HL-60/S4 treated with retinoic acid at 250 ng/mL for 4 days and 3 days (cell line): Measurements from ENCODE around the gene ZFPM1.

Source experiments
- in situ Hi-C: fragments of 300-500 bp; cut with MboI; formaldehyde crosslinking; loops from 2 replicates; pipeline ENCODE4 v1.7.0; 2022; ENCODE audit warnings: low sequenced_read_pairs

The ZFPM1 gene

GRCh38 chr16:88556294-88556988 lies 103.4 kb downstream of the ZFPM1 start:
- in situ Hi-C loops, result no loop called here

GRCh38 chr16:88558457-88559442 lies 105.7 kb downstream of the ZFPM1 start:
- in situ Hi-C loops, result no loop called here

- in situ Hi-C loops, result no loop called here
These were observed 107.8 kb downstream of the ZFPM1 start for GRCh38 chr16:88560714-88561484.

GRCh38 chr16:88561485-88562359 lies 108.6 kb downstream of the ZFPM1 start:
- in situ Hi-C loops, result no loop called here

GRCh38 chr16:88566158-88566557 lies 113.1 kb downstream of the ZFPM1 start:
- in situ Hi-C loops, result no loop called here

GRCh38 chr16:88568710-88569613 lies 115.9 kb downstream of the ZFPM1 start:
- in situ Hi-C loops, result no loop called here

GRCh38 chr16:88569614-88569984 lies 116.5 kb downstream of the ZFPM1 start:
- in situ Hi-C loops, result no loop called here

GRCh38 chr16:88569985-88570690 lies 117.1 kb downstream of the ZFPM1 start, which contains the start of gene ZC3H18:
Gene ZC3H18 (plus strand): TSS chr16:88570403. CDS start chr16:88577124, 6,721 bp downstream.
- in situ Hi-C loops, result no loop called here

GRCh38 chr16:88570691-88571092 lies 117.6 kb downstream of the ZFPM1 start:
- in situ Hi-C loops, result no loop called here

GRCh38 chr16:88575251-88575650 lies 122.2 kb downstream of the ZFPM1 start:
- in situ Hi-C loops, result no loop called here

- in situ Hi-C loops, result no loop called here
These were observed 123.2 kb downstream of the ZFPM1 start for GRCh38 chr16:88576307-88576706.

GRCh38 chr16:88577166-88577565 lies 124.1 kb downstream of the ZFPM1 start:
- in situ Hi-C loops, result no loop called here

- in situ Hi-C loops, result no loop called here
These were observed 125.6 kb downstream of the ZFPM1 start for GRCh38 chr16:88578446-88579313.

- in situ Hi-C loops, result no loop called here
These were observed 127.3 kb downstream of the ZFPM1 start for GRCh38 chr16:88580371-88580770.

- in situ Hi-C loops, result no loop called here
These were observed 128.0 kb downstream of the ZFPM1 start for GRCh38 chr16:88581033-88581432.

GRCh38 chr16:88582912-88583575 lies 130.0 kb downstream of the ZFPM1 start:
- in situ Hi-C loops, result no loop called here

- in situ Hi-C loops, result no loop called here
These were observed 131.6 kb downstream of the ZFPM1 start for GRCh38 chr16:88584676-88585075.
